Stomach (tissue), 4 donors: ENCODE results near the gene SPAG6.

Source experiments
- CTCF ChIP-seq, 7 experiments: fragments of 450-650 bp in 4 of 7; fragments of 200-600 bp in 3 of 7; sonication (generic) in 3 of 7; IDR thresholded peaks; one replicate each; pipeline ENCODE4 v1.5.1; 2016 to 2019; ENCODE audit warnings: antibody characterized with exemption in 7 of 7, control low read depth in 2 of 7, mild to moderate bottlenecking in 1 of 7
- EP300 ChIP-seq: sonication (generic); formaldehyde crosslinking; IDR thresholded peaks from one replicate; pipeline ENCODE4 v1.6.1; 2017; ENCODE audit warnings: antibody characterized with exemption

- TF ChIP-seq EP300 = no peak
- TF ChIP-seq CTCF (IDR thresholded peaks at IDR 0.05) = no peak
Measured at GRCh38 chr10:22320591-22321155, 24.6 kb upstream of the SPAG6 start, which contains the start of gene BMI1.
